KMS-11 (cell line): Measurements from ENCODE around the gene XIRP1.

ENCODE experiments used
- H2AFZ ChIP-seq: fragments of 200-600 bp; sonication (generic); 2 replicates; pipeline ENCODE4 v1.6.1; 2016; ENCODE audit warnings: antibody characterized with exemption, mixed run types, low read depth
- H3K27ac ChIP-seq: fragments of 200-600 bp; sonication (generic); 2 replicates; pipeline ENCODE4 v1.6.1; 2016; ENCODE audit warnings: mild to moderate bottlenecking, mixed run types
- H3K27me3 ChIP-seq: fragments of 200-600 bp; sonication (generic); 2 replicates; pipeline ENCODE4 v1.6.1; 2017; ENCODE audit warnings: mild to moderate bottlenecking, low read depth, mixed run types, moderate library complexity; ENCODE audit not compliant: insufficient read depth
- H3K36me3 ChIP-seq: fragments of 200-600 bp; sonication (generic); 2 replicates; pipeline ENCODE4 v1.6.1; 2017; ENCODE audit warnings: mild to moderate bottlenecking, mixed run types; ENCODE audit not compliant: insufficient read depth
- H3K4me1 ChIP-seq: fragments of 200-600 bp; sonication (generic); 2 replicates; pipeline ENCODE4 v1.6.1; 2016; ENCODE audit warnings: mild to moderate bottlenecking, low read depth, mixed run types; ENCODE audit not compliant: poor library complexity, severe bottlenecking
- H3K4me2 ChIP-seq: fragments of 200-600 bp; sonication (generic); 2 replicates; pipeline ENCODE4 v1.7.0; 2016; ENCODE audit warnings: mild to moderate bottlenecking, mixed run types
- H3K4me3 ChIP-seq: fragments of 200-600 bp; sonication (generic); IDR thresholded peaks from 2 replicates; pipeline ENCODE4 v1.6.1; 2017; ENCODE audit warnings: low read depth, low read length, mixed read lengths; ENCODE audit not compliant: insufficient read depth
- H3K79me2 ChIP-seq: fragments of 200-600 bp; sonication (generic); 2 replicates; pipeline ENCODE4 v1.6.1; 2016; ENCODE audit warnings: low read depth, mixed run types; ENCODE audit not compliant: insufficient read depth
- H3K9ac ChIP-seq: fragments of 200-600 bp; sonication (generic); 2 replicates; pipeline ENCODE4 v1.6.1; 2016; ENCODE audit warnings: mild to moderate bottlenecking, mixed run types
- H4K20me1 ChIP-seq: fragments of 200-600 bp; sonication (generic); 2 replicates; pipeline ENCODE4 v1.6.1; 2016; ENCODE audit warnings: mild to moderate bottlenecking, mixed run types; ENCODE audit not compliant: insufficient read depth
- TF ChIP-seq, protein P1 (sequence below): fragments of 200-600 bp; sonication (generic); conservative IDR thresholded peaks from 2 replicates; pipeline ENCODE4 v1.6.1; 2017; ENCODE audit warnings: low read depth, mild to moderate bottlenecking, antibody characterized with exemption, low read length, moderate library complexity, mixed read lengths

Gene XIRP1

DNA sequence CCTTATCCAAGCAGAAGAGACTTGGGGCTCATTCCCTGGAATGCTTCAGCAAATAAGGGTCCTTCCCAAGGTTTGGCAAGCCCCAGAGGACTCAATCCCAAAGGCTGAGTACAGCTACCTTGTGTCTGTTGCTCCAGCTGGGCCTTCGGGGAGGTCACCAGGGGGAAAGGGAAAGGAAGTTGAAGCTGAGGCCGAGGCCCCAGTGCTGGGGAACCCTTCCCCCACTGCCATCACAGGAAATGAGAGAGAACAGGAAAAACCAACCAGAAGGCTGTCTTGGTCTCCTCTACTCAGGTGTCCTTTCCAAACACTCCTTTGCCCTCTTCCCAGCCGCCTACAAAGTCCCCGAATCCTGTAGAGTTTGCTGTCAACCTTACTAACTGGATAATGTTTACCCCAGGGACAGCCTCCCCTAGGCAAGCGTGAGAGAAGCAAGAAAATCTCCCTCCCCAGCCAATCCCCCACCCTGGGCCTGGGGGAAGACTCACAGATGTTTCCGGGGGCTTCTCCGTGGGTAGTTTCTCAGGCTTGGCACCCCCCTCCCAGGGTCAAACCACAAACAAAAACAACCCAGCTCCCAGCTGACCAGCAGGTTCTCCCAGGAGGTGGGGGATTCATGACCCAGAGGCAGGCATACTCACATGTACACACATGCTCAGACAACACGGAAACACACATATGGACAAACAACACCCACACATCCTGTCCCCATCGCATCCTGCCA, 44.5 kb downstream of the XIRP1 start:
- no peak overlapping the region for H3K4me3 ChIP-seq

DNA sequence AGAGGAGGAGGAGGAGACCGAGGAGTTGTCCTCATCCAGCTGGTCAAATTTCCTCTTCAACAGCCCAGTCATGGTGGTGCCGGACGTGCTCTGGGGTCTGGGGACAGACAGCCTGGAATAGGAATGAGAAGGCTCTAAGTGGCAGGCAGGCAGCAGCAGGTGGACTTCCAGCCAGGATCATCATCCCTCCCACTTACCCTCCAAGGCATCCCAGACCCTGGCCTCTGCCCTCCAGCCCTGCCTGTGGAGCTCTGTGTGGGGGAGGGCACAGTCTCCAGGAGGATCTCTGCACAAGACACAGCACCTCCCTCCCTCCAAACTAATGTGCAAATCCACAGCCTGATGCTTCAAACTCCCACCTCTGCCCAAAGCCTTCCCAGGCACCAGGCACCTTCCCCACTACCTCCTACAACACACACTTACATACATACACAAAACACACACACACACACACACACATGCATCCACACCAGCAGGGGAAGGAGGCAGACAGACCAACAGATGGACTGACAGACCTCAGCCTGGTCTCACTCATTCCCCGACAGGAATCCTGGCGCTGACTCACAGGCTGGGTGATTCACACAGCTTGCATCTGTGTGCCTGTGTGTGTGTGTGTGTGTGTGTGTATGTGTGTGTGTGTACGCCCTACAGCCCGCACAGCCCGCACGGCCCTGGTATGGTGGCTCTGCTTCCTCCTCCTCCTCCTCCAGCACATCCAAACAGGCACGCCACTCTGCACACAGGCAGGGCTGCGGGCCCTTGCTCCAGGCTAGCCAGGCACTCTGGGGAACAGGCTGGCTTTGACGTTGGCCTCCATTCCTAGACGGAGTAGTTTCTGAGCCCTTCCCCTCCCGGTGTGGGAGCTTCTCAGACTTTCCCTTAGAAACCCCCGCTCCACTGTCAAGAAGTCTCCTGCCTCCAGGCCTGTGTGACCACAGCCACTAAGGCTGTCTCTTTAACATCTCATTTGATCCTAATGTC, 45.5 kb downstream of the XIRP1 start:
- Histone ChIP-seq H3K4me1 (peaks cover 41% of the 10 kb centered on the region), H3K4me3 (no peak overlapping the region), H2AFZ (no peak overlapping the region), H3K4me2 (no peak overlapping the region), H3K27me3 (no peaks in the 10 kb centered on the region), H4K20me1 (no peaks in the 10 kb centered on the region), H3K79me2 (peaks cover 6% of the 10 kb centered on the region; the same call in 1 of the 2 replicates), H3K36me3 (no peaks in the 10 kb centered on the region), H3K9ac (no peak overlapping the region), H3K27ac (no peak overlapping the region)
- TF ChIP-seq, protein P1, sequence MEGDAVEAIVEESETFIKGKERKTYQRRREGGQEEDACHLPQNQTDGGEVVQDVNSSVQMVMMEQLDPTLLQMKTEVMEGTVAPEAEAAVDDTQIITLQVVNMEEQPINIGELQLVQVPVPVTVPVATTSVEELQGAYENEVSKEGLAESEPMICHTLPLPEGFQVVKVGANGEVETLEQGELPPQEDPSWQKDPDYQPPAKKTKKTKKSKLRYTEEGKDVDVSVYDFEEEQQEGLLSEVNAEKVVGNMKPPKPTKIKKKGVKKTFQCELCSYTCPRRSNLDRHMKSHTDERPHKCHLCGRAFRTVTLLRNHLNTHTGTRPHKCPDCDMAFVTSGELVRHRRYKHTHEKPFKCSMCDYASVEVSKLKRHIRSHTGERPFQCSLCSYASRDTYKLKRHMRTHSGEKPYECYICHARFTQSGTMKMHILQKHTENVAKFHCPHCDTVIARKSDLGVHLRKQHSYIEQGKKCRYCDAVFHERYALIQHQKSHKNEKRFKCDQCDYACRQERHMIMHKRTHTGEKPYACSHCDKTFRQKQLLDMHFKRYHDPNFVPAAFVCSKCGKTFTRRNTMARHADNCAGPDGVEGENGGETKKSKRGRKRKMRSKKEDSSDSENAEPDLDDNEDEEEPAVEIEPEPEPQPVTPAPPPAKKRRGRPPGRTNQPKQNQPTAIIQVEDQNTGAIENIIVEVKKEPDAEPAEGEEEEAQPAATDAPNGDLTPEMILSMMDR: no peak

More for the DNA sequence above, 44.5 kb downstream of the XIRP1 start:
- H4K20me1 ChIP-seq: no peaks in the 10 kb centered on the region
- H3K36me3 ChIP-seq: no peaks in the 10 kb centered on the region
- peaks cover 6% of the 10 kb centered on the region; the same call in 1 of the 2 replicates for H3K79me2 ChIP-seq
- H3K4me1 ChIP-seq: peaks cover 41% of the 10 kb centered on the region
- H3K27ac ChIP-seq: no peak overlapping the region
- no peak overlapping the region for H2AFZ ChIP-seq
- TF ChIP-seq, protein P1: no peak
- peak overlapping the region; percentile 36; the same call in 1 of the 2 replicates for H3K4me2 ChIP-seq
- H3K27me3 ChIP-seq: no peaks in the 10 kb centered on the region
- H3K9ac ChIP-seq: no peak overlapping the region

- TF ChIP-seq, protein P1: no peak
- peaks cover 32% of the 10 kb centered on the region for H3K4me1 ChIP-seq
- no peak overlapping the region for H3K4me3 ChIP-seq
- H3K79me2 ChIP-seq: peaks cover 6% of the 10 kb centered on the region; the same call in 1 of the 2 replicates
- no peak overlapping the region for H2AFZ ChIP-seq
- H3K4me2 ChIP-seq: no peak overlapping the region
- H3K9ac ChIP-seq: no peak overlapping the region
- no peaks in the 10 kb centered on the region for H4K20me1 ChIP-seq
- no peaks in the 10 kb centered on the region for H3K36me3 ChIP-seq
- no peaks in the 10 kb centered on the region for H3K27me3 ChIP-seq
- no peak overlapping the region for H3K27ac ChIP-seq
Observed at GRCh38 chr3:39146083-39146501, 46.3 kb downstream of the XIRP1 start.

DNA sequence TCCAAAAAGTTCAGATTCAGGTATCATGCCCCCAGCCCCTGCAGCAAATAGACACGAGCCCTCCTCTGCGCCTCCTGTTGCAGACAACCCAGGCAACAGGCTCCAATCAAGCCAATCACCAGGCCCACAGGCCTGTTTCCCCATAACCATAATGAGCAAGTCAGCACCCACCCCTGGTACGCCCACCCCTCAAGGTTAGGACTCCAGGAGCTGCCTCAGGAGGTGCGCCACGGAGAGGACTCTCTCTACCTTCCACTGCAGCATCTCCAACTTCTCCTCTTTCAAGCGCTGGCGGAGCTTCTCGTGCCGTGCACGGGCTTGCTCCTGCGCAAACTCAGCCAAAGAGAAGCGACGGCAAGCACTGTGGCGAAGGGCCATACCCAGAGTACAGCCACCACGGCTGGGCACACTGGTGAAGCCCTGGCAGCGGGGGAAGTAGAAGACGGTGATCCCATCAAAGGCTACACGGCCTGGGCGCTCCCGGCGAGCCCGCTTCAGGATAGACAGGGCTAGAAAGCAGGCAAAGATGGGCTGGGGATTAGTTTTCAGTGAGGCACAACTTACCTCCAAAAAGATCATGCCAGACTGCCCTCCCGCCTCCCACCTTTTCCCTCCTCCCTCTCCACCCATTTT, 47.5 kb downstream of the XIRP1 start:
- Histone ChIP-seq H3K4me2 (no peak overlapping the region), H3K36me3 (no peaks in the 10 kb centered on the region), H3K9ac (no peak overlapping the region), H3K4me1 (peaks cover 20% of the 10 kb centered on the region), H3K4me3 (no peak overlapping the region), H3K27ac (no peak overlapping the region), H4K20me1 (no peaks in the 10 kb centered on the region), H2AFZ (no peak overlapping the region), H3K79me2 (no peaks in the 10 kb centered on the region), H3K27me3 (no peaks in the 10 kb centered on the region)
- TF ChIP-seq, protein P1: no peak
